PC-3 (cell line): ENCODE measurements around the gene CLDN2. TPM values are rescaled to one million over a fixed set of nuclear protein-coding genes. Genes with fewer than 3 reads are reported as not detected.
"Not testable (repeated sequence)": the region's sequence is repeated elsewhere in the genome, so short reads cannot be mapped to it uniquely, and the experiment has no call there.

Experiments used
- ATAC-seq: fragments of 200-7000 bp; cut with Tn5 transposase; 2 replicates; pipeline ENCODE4 v1.9.1; 2020; ENCODE audit warnings: mild to moderate bottlenecking, moderate library complexity
- BruUV-seq: library from RNA; stranded (reverse); fragments of 400-500 nt; replicated peaks from 2 replicates; lab custom pipeline; 2021; lab: Mats Ljungman, UMichigan
- CTCF ChIA-PET: fragments of 300-600 bp; sonication (Branson Sonifier 250); formaldehyde crosslinking; loops from one replicate; lab custom pipeline; 2022; ENCODE audit warnings: antibody characterized with exemption; lab: Charles Lee
- POLR2A ChIA-PET: fragments of 300-600 bp; sonication (Branson Sonifier 250); formaldehyde crosslinking; loops from one replicate; lab custom pipeline; 2022; ENCODE audit warnings: antibody characterized with exemption; ENCODE audit not compliant: unreplicated experiment; lab: Charles Lee
- DNase-seq: peaks from one replicate; pipeline ENCODE4 v3.0.0-alpha.2; 2015
- H2AFZ ChIP-seq: fragments of 300-600 bp; sonication (generic); 2 replicates; pipeline ENCODE4 v1.6.0; 2016; ENCODE audit warnings: antibody characterized with exemption, low read length
- H3F3A ChIP-seq: fragments of 300-600 bp; sonication (generic); one replicate; pipeline ENCODE4 v1.6.0; 2017; ENCODE audit warnings: antibody characterized with exemption, low read length, control low read depth, mild to moderate bottlenecking; ENCODE audit not compliant: unreplicated experiment
- H3K27ac ChIP-seq: fragments of 300-600 bp; sonication (generic); 2 replicates; pipeline ENCODE4 v1.5.1; 2016; ENCODE audit warnings: mild to moderate bottlenecking, low read length
- H3K27me3 ChIP-seq: fragments of 300-600 bp; sonication (generic); 2 replicates; pipeline ENCODE4 v1.6.1; 2016; ENCODE audit warnings: low read length, mixed read lengths
- H3K36me3 ChIP-seq: fragments of 300-600 bp; sonication (generic); 2 replicates; pipeline ENCODE4 v1.6.1; 2016; ENCODE audit warnings: low read depth, mixed run types, low read length, mixed read lengths
- H3K4me1 ChIP-seq: fragments of 300-600 bp; sonication (generic); 2 replicates; pipeline ENCODE4 v1.5.1; 2016; ENCODE audit warnings: low read length; ENCODE audit not compliant: insufficient read depth
- H3K4me2 ChIP-seq: fragments of 300-600 bp; sonication (generic); 2 replicates; pipeline ENCODE4 v1.6.0; 2016; ENCODE audit warnings: low read length
- H3K4me3 ChIP-seq: fragments of 300-600 bp; sonication (generic); 2 replicates; pipeline ENCODE4 v1.5.1; 2016; ENCODE audit warnings: mild to moderate bottlenecking, low read length, mixed read lengths
- H3K79me2 ChIP-seq: fragments of 300-600 bp; sonication (generic); 2 replicates; pipeline ENCODE4 v1.6.1; 2017; ENCODE audit warnings: low read length, mixed read lengths
- H3K9ac ChIP-seq: fragments of 300-600 bp; sonication (generic); 2 replicates; pipeline ENCODE4 v1.6.0; 2016; ENCODE audit warnings: mild to moderate bottlenecking, low read length
- H3K9me2 ChIP-seq: fragments of 300-600 bp; sonication (generic); replicated peaks from 2 replicates; pipeline ENCODE4 v1.6.1; 2016; ENCODE audit warnings: mixed run types, low read length, mixed read lengths
- H3K9me3 ChIP-seq: fragments of 300-600 bp; sonication (generic); 2 replicates; pipeline ENCODE4 v1.6.1; 2016; ENCODE audit warnings: low read length, mixed read lengths
- H4K20me1 ChIP-seq: fragments of 300-600 bp; sonication (generic); 2 replicates; pipeline ENCODE4 v1.6.1; 2016; ENCODE audit warnings: low read length, mixed read lengths
- EZH2 ChIP-seq: fragments of 300-600 bp; sonication (generic); IDR thresholded peaks from one replicate; pipeline ENCODE4 v1.6.1; 2017; ENCODE audit warnings: antibody characterized with exemption, mild to moderate bottlenecking, low read length; ENCODE audit not compliant: unreplicated experiment
- EZH2phosphoT487 ChIP-seq: fragments of 300-600 bp; sonication (generic); IDR thresholded peaks from 2 replicates; pipeline ENCODE4 v1.6.1; 2018; ENCODE audit warnings: mild to moderate bottlenecking, antibody characterized with exemption, low read length, borderline replicate concordance
- intact Hi-C: fragments of 100-400 bp; cut with micrococcal nuclease; formaldehyde crosslinking; loops from 2 replicates; pipeline ENCODE4 v1.9.0; 2023
- total RNA-seq: library from RNA; depleted of rRNA; stranded (reverse); fragments of >200 nt; gene quantifications from 2 replicates; pipeline ENCODE4 v1.2.3, GENCODE V29; 2014
- TF ChIP-seq, protein P1 (sequence below): fragments of 300-600 bp; sonication (generic); conservative IDR thresholded peaks from 2 replicates; pipeline ENCODE4 v1.5.1; 2017; ENCODE audit warnings: antibody characterized with exemption, low read depth, mild to moderate bottlenecking, low read length

Gene CLDN2
- total RNA-seq, 1 experiment from 2014 or later, result not detected

DNA sequence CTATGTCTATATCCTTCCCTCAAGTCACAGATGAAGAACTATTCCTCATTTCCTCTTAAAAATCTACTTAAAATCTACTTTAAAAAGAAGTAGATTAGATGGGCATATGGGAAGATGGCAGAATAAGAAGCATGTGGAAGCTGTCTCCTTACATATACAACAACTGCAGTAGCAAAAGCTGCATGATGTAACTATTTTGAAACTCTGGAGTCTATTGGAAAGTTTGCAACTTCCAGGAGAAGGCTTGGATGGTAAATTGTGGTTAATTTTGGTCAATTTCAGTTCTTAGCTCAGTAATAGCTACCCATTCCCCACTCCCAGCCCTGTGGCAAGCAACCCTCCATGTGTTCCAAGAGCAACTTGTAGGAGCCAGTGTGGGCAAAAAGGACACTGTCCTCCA is 42.9 kb downstream of the CLDN2 start:
- Histone ChIP-seq H2AFZ (no peak overlapping the region), H3K4me3 (no peak overlapping the region), H4K20me1 (no peaks in the 10 kb centered on the region), H3K79me2 (no peaks in the 10 kb centered on the region), H3K9ac (no peak overlapping the region), H3K9me3 (no peaks in the 10 kb centered on the region), H3K36me3 (peaks cover 8% of the 10 kb centered on the region), H3K27ac (no peak overlapping the region), H3K4me1 (no peaks in the 10 kb centered on the region), H3K27me3 (no peaks in the 10 kb centered on the region), H3K4me2 (no peak overlapping the region), H3K9me2 (no peaks in the 10 kb centered on the region), H3F3A (no peaks in the 10 kb centered on the region)
- BruUV-seq, result no TSS peak
- ATAC-seq (no peak), DNase-seq (no peak)
- no peak for TF ChIP-seq EZH2
- ChIA-PET POLR2A (no interaction called here), CTCF (no interaction called here)
- intact Hi-C loops, result no loop called here

DNA sequence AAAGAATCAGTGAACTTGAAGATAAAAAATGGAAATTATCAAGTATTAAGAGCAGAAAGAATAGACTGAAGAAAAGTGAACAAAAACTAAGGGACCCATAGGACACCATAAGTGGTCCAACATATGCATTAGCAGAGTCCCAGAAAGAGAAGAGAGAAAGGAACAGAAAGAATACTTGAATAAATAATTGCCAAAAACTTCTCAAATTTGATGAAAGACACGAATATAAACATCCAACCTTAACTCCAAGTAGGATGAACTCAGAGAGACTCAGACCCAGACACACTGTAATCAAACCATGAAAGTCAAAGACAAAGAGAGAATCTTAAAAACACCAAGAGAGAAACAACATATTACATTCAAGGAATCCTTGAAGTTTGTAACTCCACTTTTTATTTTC is 44.1 kb downstream of the CLDN2 start:
- Histone ChIP-seq H3F3A (no peaks in the 10 kb centered on the region), H3K4me2 (no peak overlapping the region), H3K4me1 (no peaks in the 10 kb centered on the region), H3K4me3 (no peak overlapping the region), H3K27me3 (no peaks in the 10 kb centered on the region), H4K20me1 (no peaks in the 10 kb centered on the region), H3K36me3 (peaks cover 7% of the 10 kb centered on the region), H3K79me2 (no peaks in the 10 kb centered on the region), H3K9me2 (no peaks in the 10 kb centered on the region), H3K9ac (no peak overlapping the region), H3K9me3 (no peaks in the 10 kb centered on the region), H2AFZ (no peak overlapping the region), H3K27ac (no peak overlapping the region)
- ChIA-PET POLR2A (no interaction called here), CTCF (no interaction called here)
- no peak for DNase-seq
- TF ChIP-seq EZH2phosphoT487, result no peak
- TF ChIP-seq, protein P1, sequence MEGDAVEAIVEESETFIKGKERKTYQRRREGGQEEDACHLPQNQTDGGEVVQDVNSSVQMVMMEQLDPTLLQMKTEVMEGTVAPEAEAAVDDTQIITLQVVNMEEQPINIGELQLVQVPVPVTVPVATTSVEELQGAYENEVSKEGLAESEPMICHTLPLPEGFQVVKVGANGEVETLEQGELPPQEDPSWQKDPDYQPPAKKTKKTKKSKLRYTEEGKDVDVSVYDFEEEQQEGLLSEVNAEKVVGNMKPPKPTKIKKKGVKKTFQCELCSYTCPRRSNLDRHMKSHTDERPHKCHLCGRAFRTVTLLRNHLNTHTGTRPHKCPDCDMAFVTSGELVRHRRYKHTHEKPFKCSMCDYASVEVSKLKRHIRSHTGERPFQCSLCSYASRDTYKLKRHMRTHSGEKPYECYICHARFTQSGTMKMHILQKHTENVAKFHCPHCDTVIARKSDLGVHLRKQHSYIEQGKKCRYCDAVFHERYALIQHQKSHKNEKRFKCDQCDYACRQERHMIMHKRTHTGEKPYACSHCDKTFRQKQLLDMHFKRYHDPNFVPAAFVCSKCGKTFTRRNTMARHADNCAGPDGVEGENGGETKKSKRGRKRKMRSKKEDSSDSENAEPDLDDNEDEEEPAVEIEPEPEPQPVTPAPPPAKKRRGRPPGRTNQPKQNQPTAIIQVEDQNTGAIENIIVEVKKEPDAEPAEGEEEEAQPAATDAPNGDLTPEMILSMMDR, result no peak
- no peak for TF ChIP-seq EZH2
- no TSS peak for BruUV-seq
- ATAC-seq, result no peak
- intact Hi-C loops, result no loop called here

DNA sequence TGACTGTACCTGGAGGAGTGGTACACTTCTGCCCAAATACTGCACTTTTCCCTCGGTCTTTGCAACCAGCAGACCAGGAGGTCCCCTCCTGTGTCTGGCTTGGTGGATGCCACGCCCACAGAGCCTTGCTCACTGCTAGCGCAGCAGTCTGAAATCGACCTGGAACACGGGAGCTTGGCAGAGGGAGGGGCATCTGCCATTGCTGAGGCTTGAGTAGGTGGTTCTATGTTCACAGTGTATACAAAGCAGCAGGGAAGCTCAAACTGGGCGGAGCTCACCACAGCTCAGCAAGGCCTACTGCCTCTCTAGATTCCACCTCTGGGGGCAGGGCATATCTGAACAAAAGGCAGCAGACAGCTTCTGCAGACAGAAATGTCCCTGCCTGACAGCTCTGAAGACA is 46.3 kb downstream of the CLDN2 start:
- ATAC-seq, H3K4me3 ChIP-seq, CTCF ChIA-PET, POLR2A ChIA-PET, H3K9ac ChIP-seq, H3K4me2 ChIP-seq, H3K27ac ChIP-seq, H3K9me2 ChIP-seq, intact Hi-C loops, H3K79me2 ChIP-seq, H3K36me3 ChIP-seq, H2AFZ ChIP-seq, BruUV-seq, H3K4me1 ChIP-seq, H3K27me3 ChIP-seq, DNase-seq, H3F3A ChIP-seq, H3K9me3 ChIP-seq, H4K20me1 ChIP-seq: not testable (repeated sequence)

GRCh38 chrX:106972896-106973295 is 52.7 kb downstream of the CLDN2 start:
- no peak for DNase-seq
- H3F3A ChIP-seq, result no peaks in the 10 kb centered on the region
- intact Hi-C loops, result no loop called here
- no peak for ATAC-seq
- no peaks in the 10 kb centered on the region for H4K20me1 ChIP-seq
- no peaks in the 10 kb centered on the region for H3K79me2 ChIP-seq
- no peaks in the 10 kb centered on the region for H3K36me3 ChIP-seq
- ChIA-PET POLR2A (no interaction called here), CTCF (no interaction called here)
- H3K27ac ChIP-seq, result no peak overlapping the region
- no peaks in the 10 kb centered on the region for H3K9me3 ChIP-seq
- H3K9ac ChIP-seq, result no peak overlapping the region
- TF ChIP-seq, protein P1, result no peak
- TF ChIP-seq EZH2 (no peak), EZH2phosphoT487 (no peak)
- no peaks in the 10 kb centered on the region for H3K9me2 ChIP-seq
- no peak overlapping the region for H2AFZ ChIP-seq
- H3K4me1 ChIP-seq, result no peaks in the 10 kb centered on the region
- no peak overlapping the region for H3K4me3 ChIP-seq
- BruUV-seq, result no TSS peak
- no peak overlapping the region for H3K4me2 ChIP-seq
- no peaks in the 10 kb centered on the region for H3K27me3 ChIP-seq
